ENCODE measurements around the gene ABHD2.

GRCh38 chr15:89125088-89125826, 37.0 kb downstream of the ABHD2 start:
- TF ChIP-seq GATA2 (IDR thresholded peaks at IDR 0.05; ENCODE audit: low read depth, low read length) (no peak), GATA3 (IDR thresholded peaks at IDR 0.05; ENCODE audit: low read depth, low read length) (no peak)
